ENCODE results near the gene IRF2BP2.

DNA sequence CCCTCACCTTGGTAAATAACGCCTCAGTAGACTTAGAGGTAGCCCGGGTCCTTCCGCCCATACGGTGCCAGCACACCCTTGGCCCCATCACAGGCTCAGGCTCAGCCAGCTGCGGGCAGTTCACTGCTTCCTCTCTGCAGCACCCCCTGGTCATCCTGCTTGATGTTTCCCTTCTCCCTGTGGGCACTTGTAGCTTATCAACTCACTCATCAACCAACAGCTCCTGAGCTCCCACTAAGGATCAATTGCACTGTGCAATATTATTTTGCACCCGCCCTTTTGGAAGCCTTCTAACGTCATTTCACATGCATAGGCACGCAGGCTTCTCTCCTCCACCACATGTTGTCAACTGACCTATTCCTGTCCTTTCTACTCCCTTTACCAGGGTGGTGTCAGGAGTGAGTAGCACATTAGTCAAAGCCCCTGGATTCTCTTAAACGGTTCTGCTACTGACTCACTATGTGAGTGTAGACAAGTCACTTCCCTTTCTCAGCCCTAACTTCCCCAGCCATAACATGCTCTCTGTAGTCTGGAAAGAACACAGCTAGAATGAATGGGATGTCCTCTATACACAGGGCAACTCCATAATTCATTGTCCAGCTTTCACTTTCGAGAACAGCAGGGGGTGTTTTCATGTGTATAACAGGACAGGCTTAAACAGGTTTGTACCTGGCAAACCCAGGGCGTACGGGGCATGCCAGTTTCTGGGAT lies 47.1 kb upstream of the IRF2BP2 start:
- TF ChIP-seq, protein P1, sequence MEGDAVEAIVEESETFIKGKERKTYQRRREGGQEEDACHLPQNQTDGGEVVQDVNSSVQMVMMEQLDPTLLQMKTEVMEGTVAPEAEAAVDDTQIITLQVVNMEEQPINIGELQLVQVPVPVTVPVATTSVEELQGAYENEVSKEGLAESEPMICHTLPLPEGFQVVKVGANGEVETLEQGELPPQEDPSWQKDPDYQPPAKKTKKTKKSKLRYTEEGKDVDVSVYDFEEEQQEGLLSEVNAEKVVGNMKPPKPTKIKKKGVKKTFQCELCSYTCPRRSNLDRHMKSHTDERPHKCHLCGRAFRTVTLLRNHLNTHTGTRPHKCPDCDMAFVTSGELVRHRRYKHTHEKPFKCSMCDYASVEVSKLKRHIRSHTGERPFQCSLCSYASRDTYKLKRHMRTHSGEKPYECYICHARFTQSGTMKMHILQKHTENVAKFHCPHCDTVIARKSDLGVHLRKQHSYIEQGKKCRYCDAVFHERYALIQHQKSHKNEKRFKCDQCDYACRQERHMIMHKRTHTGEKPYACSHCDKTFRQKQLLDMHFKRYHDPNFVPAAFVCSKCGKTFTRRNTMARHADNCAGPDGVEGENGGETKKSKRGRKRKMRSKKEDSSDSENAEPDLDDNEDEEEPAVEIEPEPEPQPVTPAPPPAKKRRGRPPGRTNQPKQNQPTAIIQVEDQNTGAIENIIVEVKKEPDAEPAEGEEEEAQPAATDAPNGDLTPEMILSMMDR (IDR thresholded peaks at IDR 0.05; ENCODE audit: borderline replicate concordance, extremely low read depth, low read length, poor library complexity, severe bottlenecking), result no peak
- TF ChIP-seq EZH2 (IDR thresholded peaks at IDR 0.05; ENCODE audit: borderline replicate concordance, low read depth, low read length, severe bottlenecking), result no peak
